ENCODE measurements around the gene IL1RAP.

GRCh38 chr3:190666821-190667220 lies 152.9 kb downstream of the IL1RAP start:
- TF ChIP-seq POLR2A (IDR thresholded peaks at IDR 0.05) = no peak
- no peak for TF ChIP-seq EP300 (IDR thresholded peaks at IDR 0.05; ENCODE audit: low read depth)
- no peak for TF ChIP-seq CTCF (IDR thresholded peaks at IDR 0.05)
- no peak for TF ChIP-seq POLR2AphosphoS5 (IDR thresholded peaks at IDR 0.05)
